Muscle of back (tissue), 11 donors: ENCODE results near the gene IGSF22. TPM values are rescaled to one million over a fixed set of nuclear protein-coding genes. Genes with fewer than 3 reads are reported as not detected.
A peak's percentile ranks its signal among the peaks of the same experiment; 100 is the strongest.

Source experiments
- DNase-seq, 3 donors: peaks; one replicate each; pipeline versions ENCODE4 v3.0.0 to v3.0.0-alpha.2; 2013
- polyA plus RNA-seq, 10 donors: library from polyadenylated mRNA; unstranded; fragments of 120-200 nt; gene quantifications; one replicate each; pipeline ENCODE4 v1.2.1, GENCODE V29; 2013; ENCODE audit not compliant: insufficient read length in 10 of 10

The IGSF22 gene
- polyA plus RNA-seq, 10 donors: 0.72 to 11.4 (median 7.9) TPM

GRCh38 chr11:18714443-18714780 is 11.6 kb downstream of the IGSF22 start:
- DNase-seq: no peak

- no peak for DNase-seq
These were observed 12.1 kb downstream of the IGSF22 start for GRCh38 chr11:18713646-18714442.

- no peak for DNase-seq
These were observed 15.4 kb downstream of the IGSF22 start for GRCh38 chr11:18710545-18710944.

- DNase-seq: no peak
These were observed 16.6 kb downstream of the IGSF22 start for GRCh38 chr11:18709414-18709813.

- DNase-seq: no peak
These were observed 18.1 kb downstream of the IGSF22 start for GRCh38 chr11:18707811-18708340.

- DNase-seq: peak; percentile 58 to 86 (median 79)
These were observed 19.4 kb downstream of the IGSF22 start for GRCh38 chr11:18706330-18707243.

GRCh38 chr11:18705651-18706281 is 20.2 kb downstream of the IGSF22 start:
- DNase-seq: peak in 1 of 3 donors; percentile 76

- no peak for DNase-seq
These were observed 21.3 kb downstream of the IGSF22 start for GRCh38 chr11:18704698-18705097.

GRCh38 chr11:18704045-18704645 is 21.8 kb downstream of the IGSF22 start:
- no peak for DNase-seq

GRCh38 chr11:18703001-18703763 is 22.8 kb downstream of the IGSF22 start:
- no peak for DNase-seq

- DNase-seq: no peak
These were observed 24.3 kb downstream of the IGSF22 start for GRCh38 chr11:18701614-18702216.

GRCh38 chr11:18700872-18701271 is 25.1 kb downstream of the IGSF22 start:
- no peak for DNase-seq

- no peak for DNase-seq
These were observed 25.6 kb downstream of the IGSF22 start for GRCh38 chr11:18700375-18700774.

GRCh38 chr11:18699848-18700261 is 26.1 kb downstream of the IGSF22 start:
- DNase-seq: peak in 2 of 3 donors; percentile 38 to 51

GRCh38 chr11:18699269-18699596 is 26.8 kb downstream of the IGSF22 start:
- DNase-seq: no peak

- DNase-seq: peak; percentile 82 to 95 (median 91)
These were observed 27.4 kb downstream of the IGSF22 start, which contains the start of gene TMEM86A for GRCh38 chr11:18698341-18699268. TMEM86A (plus strand) TSS chr11:18698779; CDS start chr11:18698887, 108 bp downstream.

GRCh38 chr11:18697576-18697975 is 28.4 kb downstream of the IGSF22 start:
- DNase-seq: no peak

GRCh38 chr11:18696638-18697225 is 29.3 kb downstream of the IGSF22 start:
- DNase-seq: no peak
